HG03025 (cell line): Measurements from ENCODE around the gene CD74.

Experiments
- ATAC-seq: cut with Tn5 transposase; IDR thresholded peaks from one replicate; pipeline ENCODE4 v1.9.1; 2021; ENCODE audit warnings: mild to moderate bottlenecking, moderate library complexity; ENCODE audit not compliant: unreplicated experiment, low FRiP score

CD74 gene

GRCh38 chr5:150398722-150399523 lies 13.8 kb downstream of the CD74 start:
- no peak for ATAC-seq

- no peak for ATAC-seq
These were observed 14.7 kb downstream of the CD74 start for GRCh38 chr5:150397782-150398721.

GRCh38 chr5:150397146-150397781 lies 15.4 kb downstream of the CD74 start:
- ATAC-seq: no peak

- no peak for ATAC-seq
These were observed 16.4 kb downstream of the CD74 start for GRCh38 chr5:150396267-150396666.

GRCh38 chr5:150395688-150395975 lies 17.1 kb downstream of the CD74 start:
- ATAC-seq: no peak

GRCh38 chr5:150394912-150395687 lies 17.6 kb downstream of the CD74 start:
- ATAC-seq: no peak

GRCh38 chr5:150394131-150394530 lies 18.6 kb downstream of the CD74 start:
- ATAC-seq: no peak

GRCh38 chr5:150393096-150393645 lies 19.5 kb downstream of the CD74 start:
- no peak for ATAC-seq

GRCh38 chr5:150392680-150393079 lies 20.0 kb downstream of the CD74 start:
- no peak for ATAC-seq

GRCh38 chr5:150391986-150392385 lies 20.7 kb downstream of the CD74 start:
- ATAC-seq: no peak

GRCh38 chr5:150391064-150391834 lies 21.5 kb downstream of the CD74 start:
- no peak for ATAC-seq

- ATAC-seq: no peak
These were observed 23.0 kb downstream of the CD74 start for GRCh38 chr5:150389531-150390266.

- no peak for ATAC-seq
These were observed 26.5 kb downstream of the CD74 start for GRCh38 chr5:150386024-150386855.

- no peak for ATAC-seq
These were observed 28.0 kb downstream of the CD74 start for GRCh38 chr5:150384701-150385100.

GRCh38 chr5:150377964-150378694 lies 34.6 kb downstream of the CD74 start:
- ATAC-seq: no peak

- no peak for ATAC-seq
These were observed 35.6 kb downstream of the CD74 start for GRCh38 chr5:150376799-150377771.
